Fibroblast of mammary gland (primary cell): ENCODE data around the gene MAP7.
A peak's percentile ranks its signal among the peaks of the same experiment; 100 is the strongest.

Source experiments
- DNase-seq: peaks from one replicate; pipeline ENCODE4 v3.0.0-alpha.2; 2010; ENCODE audit warnings: low read depth
- H3K4me3 ChIP-seq: 2 replicates; pipeline ENCODE4 v1.5.1; 2011; ENCODE audit warnings: low read depth, mild to moderate bottlenecking, low read length, moderate library complexity; ENCODE audit not compliant: control insufficient read depth
- CTCF ChIP-seq: conservative IDR thresholded peaks from 2 replicates; pipeline ENCODE4 v1.5.1; 2011; ENCODE audit warnings: low read depth, low read length, inconsistent platforms; ENCODE audit not compliant: control insufficient read depth, insufficient read depth

Gene MAP7

GRCh38 chr6:136338486-136338885, 211.7 kb downstream of the MAP7 start:
- H3K4me3 ChIP-seq, result no peak overlapping the region
- TF ChIP-seq CTCF, result no peak
- DNase-seq, result no peak

- no peak overlapping the region for H3K4me3 ChIP-seq
- DNase-seq, result no peak
- no peak for TF ChIP-seq CTCF
Observed at GRCh38 chr6:136337606-136338005, 212.6 kb downstream of the MAP7 start.

GRCh38 chr6:136337121-136337520, 213.1 kb downstream of the MAP7 start:
- TF ChIP-seq CTCF, result no peak
- H3K4me3 ChIP-seq, result no peak overlapping the region
- DNase-seq, result no peak

- DNase-seq, result no peak
- TF ChIP-seq CTCF, result no peak
- no peak overlapping the region for H3K4me3 ChIP-seq
Observed at GRCh38 chr6:136335736-136336363, 214.4 kb downstream of the MAP7 start.

- DNase-seq, result no peak
- no peak overlapping the region for H3K4me3 ChIP-seq
- TF ChIP-seq CTCF, result peak; percentile 10
Observed at GRCh38 chr6:136334853-136335252, 215.4 kb downstream of the MAP7 start.

- no peak overlapping the region for H3K4me3 ChIP-seq
- DNase-seq, result no peak
- no peak for TF ChIP-seq CTCF
Observed at GRCh38 chr6:136334465-136334846, 215.8 kb downstream of the MAP7 start.

- DNase-seq, result no peak
- no peak for TF ChIP-seq CTCF
- H3K4me3 ChIP-seq, result no peak overlapping the region
Observed at GRCh38 chr6:136333824-136334464, 216.3 kb downstream of the MAP7 start.
